Panc1 (cell line): Measurements from ENCODE around the gene AACS. TPM values are rescaled to one million over a fixed set of nuclear protein-coding genes. Genes with fewer than 3 reads are reported as not detected.

Experiments
- ATAC-seq: fragments of 200-7000 bp; cut with Tn5 transposase; 2 replicates; pipeline ENCODE4 v1.9.1; 2020; ENCODE audit warnings: mild to moderate bottlenecking, moderate library complexity
- BruUV-seq: library from RNA; stranded (reverse); fragments of 400-500 nt; replicated peaks from 2 replicates; lab custom pipeline; 2021; lab: Mats Ljungman, UMichigan
- CTCF ChIA-PET: fragments of 300-600 bp; sonication (Branson Sonifier 250); formaldehyde crosslinking; loops from one replicate; lab custom pipeline; 2022; ENCODE audit warnings: antibody characterized with exemption; lab: Charles Lee
- POLR2A ChIA-PET: fragments of 300-600 bp; sonication (Branson Sonifier 250); formaldehyde crosslinking; loops from one replicate; lab custom pipeline; 2022; ENCODE audit warnings: antibody characterized with exemption; lab: Charles Lee
- DNase-seq: peaks from one replicate; pipeline ENCODE4 v3.0.0-alpha.2; 2010; ENCODE audit warnings: low read depth, low spot score
- H3K27ac ChIP-seq: 2 replicates; pipeline ENCODE4 v1.5.1; 2011; ENCODE audit warnings: mild to moderate bottlenecking, low read length, inconsistent platforms
- H3K27me3 ChIP-seq: fragments of 200-500 bp; sonication (Bioruptor generic); 2 replicates; pipeline ENCODE4 v1.6.0; 2014; ENCODE audit warnings: low read length, inconsistent platforms; ENCODE audit not compliant: control insufficient read depth, insufficient read depth
- H3K36me3 ChIP-seq: fragments of 200-500 bp; sonication (Bioruptor generic); 2 replicates; pipeline ENCODE4 v1.5.1; 2014; ENCODE audit warnings: inconsistent platforms, mild to moderate bottlenecking, low read length, moderate library complexity; ENCODE audit not compliant: control insufficient read depth, insufficient read depth
- H3K4me1 ChIP-seq: 2 replicates; pipeline ENCODE4 v1.5.1; 2011; ENCODE audit warnings: inconsistent platforms, mild to moderate bottlenecking, low read length, moderate library complexity; ENCODE audit not compliant: control insufficient read depth, insufficient read depth
- H3K4me3 ChIP-seq, 2 experiments: 2 replicates each; pipeline ENCODE4 v1.5.1; 2011 to 2012; ENCODE audit warnings: low read depth in 2 of 2, low read length in 2 of 2, mild to moderate bottlenecking in 2 of 2, inconsistent platforms in 1 of 2, moderate library complexity in 1 of 2
- H3K9me3 ChIP-seq: fragments of 200-500 bp; sonication (Bioruptor generic); 2 replicates; pipeline ENCODE4 v1.5.1; 2014; ENCODE audit warnings: low read depth, mild to moderate bottlenecking, inconsistent platforms, low read length, moderate library complexity; ENCODE audit not compliant: control insufficient read depth, insufficient read depth
- POLR2AphosphoS5 ChIP-seq: IDR thresholded peaks from 2 replicates; pipeline ENCODE4 v1.6.1; 2012; ENCODE audit warnings: mild to moderate bottlenecking, low read depth, low read length, moderate library complexity
- REST ChIP-seq, 2 experiments: IDR thresholded peaks; 2 replicates each; pipeline ENCODE4 v1.6.1; 2011 to 2012; ENCODE audit warnings: low read depth in 2 of 2, control low read depth in 1 of 2, low read length in 1 of 2, mild to moderate bottlenecking in 1 of 2, moderate library complexity in 1 of 2; ENCODE audit not compliant: insufficient read depth in 1 of 2
- SIN3A ChIP-seq: IDR thresholded peaks from 2 replicates; pipeline ENCODE4 v1.6.1; 2012; ENCODE audit warnings: low read depth, mild to moderate bottlenecking, low read length, moderate library complexity, borderline replicate concordance; ENCODE audit not compliant: insufficient read depth
- TCF7L2 ChIP-seq: IDR thresholded peaks from 2 replicates; pipeline ENCODE4 v1.6.1; 2011; ENCODE audit warnings: mild to moderate bottlenecking, low read depth, low read length, inconsistent platforms
- in situ Hi-C: cut with HindIII; loops from 2 replicates; pipeline ENCODE4 v1.10.0; 2016; ENCODE audit warnings: low sequenced_read_pairs, low pct_unique_long_range_greater_than_20kb
- intact Hi-C: fragments of 100-400 bp; cut with micrococcal nuclease; formaldehyde crosslinking; loops from one replicate; pipeline ENCODE4 v1.10.0; 2022; ENCODE audit not compliant: unreplicated experiment
- total RNA-seq: library from RNA; stranded (reverse); gene quantifications from one replicate; pipeline ENCODE4 v1.2.1, GENCODE V29; 2021; ENCODE audit not compliant: unreplicated experiment
- TF ChIP-seq, protein P1 (sequence below): fragments of 450-650 bp; IDR thresholded peaks from 2 replicates; pipeline ENCODE4 v1.5.1; 2017; ENCODE audit warnings: mild to moderate bottlenecking

The AACS gene
- total RNA-seq, 1 experiment from 2014 or later: 34.7 TPM

DNA sequence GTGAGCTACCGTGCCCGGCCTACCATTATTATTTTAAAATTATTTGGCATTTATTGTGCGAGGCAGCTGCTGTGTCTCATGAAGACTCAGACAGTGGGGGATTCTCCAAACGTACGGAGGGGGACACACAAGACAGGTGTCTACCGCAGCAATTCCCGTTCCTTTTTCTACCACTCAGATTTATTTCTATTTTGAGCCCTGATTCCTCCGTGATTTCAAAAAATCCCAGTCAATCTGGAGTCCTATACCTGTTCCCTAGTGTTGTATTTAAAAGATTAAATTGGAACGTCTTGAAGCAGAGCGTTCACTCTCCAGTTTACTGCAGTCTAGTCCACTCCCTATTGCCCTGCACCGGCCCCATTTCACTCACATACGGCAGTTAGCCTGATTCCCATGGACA is 97.9 kb downstream of the AACS start:
- no peak for ATAC-seq

DNA sequence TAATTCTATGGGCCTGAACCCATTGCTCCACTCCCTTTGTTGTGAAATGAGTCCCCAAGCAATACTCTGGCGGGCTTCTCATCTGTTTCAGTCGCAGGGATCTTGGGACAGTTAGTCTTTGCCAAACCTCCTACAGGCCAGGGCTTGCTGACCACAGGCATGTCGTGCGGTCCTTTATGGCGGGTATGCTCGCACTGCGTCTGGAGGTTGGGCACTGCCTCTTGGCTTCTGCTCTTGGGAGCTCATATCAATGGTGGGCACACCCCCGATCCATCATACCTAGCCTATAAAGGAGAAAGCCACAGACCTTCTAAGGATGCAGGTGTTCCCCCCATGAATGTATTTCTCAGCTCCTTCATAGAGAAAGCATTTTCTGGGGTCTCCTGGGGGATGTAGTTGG is 99.3 kb downstream of the AACS start:
- Histone ChIP-seq H3K27me3 (no peaks in the 10 kb centered on the region), H3K36me3 (no peaks in the 10 kb centered on the region), H3K4me3 (no peak overlapping the region), H3K4me1 (no peaks in the 10 kb centered on the region), H3K27ac (no peak overlapping the region), H3K9me3 (no peaks in the 10 kb centered on the region)
- in situ Hi-C loops: no loop called here
- DNase-seq (no peak), ATAC-seq (no peak)
- ChIA-PET CTCF (no interaction called here), POLR2A (no interaction called here)
- no TSS peak for BruUV-seq
- intact Hi-C loops: no loop called here
- TF ChIP-seq TCF7L2 (no peak), REST (IDR thresholded peaks at IDR 0.05; ENCODE audit: insufficient read depth in 1 of 2, low read depth in 2 of 2, low read length in 1 of 2) (no peak)

More for the DNA sequence above, 97.9 kb downstream of the AACS start:
- ChIA-PET POLR2A (no interaction called here), CTCF (interaction anchor here (0.7 kb wide), 1 partner anchor 11 kb away, joined by 5 read pairs; no protein-coding TSS in a partner anchor)
- TF ChIP-seq SIN3A: no peak
- Histone ChIP-seq H3K36me3 (no peaks in the 10 kb centered on the region), H3K27me3 (no peaks in the 10 kb centered on the region), H3K9me3 (no peaks in the 10 kb centered on the region), H3K27ac (no peak overlapping the region), H3K4me1 (no peaks in the 10 kb centered on the region), H3K4me3 (no peak overlapping the region)
- DNase-seq: no peak
- in situ Hi-C loops (no loop called here), intact Hi-C loops (no loop called here)
- BruUV-seq: no TSS peak

DNA sequence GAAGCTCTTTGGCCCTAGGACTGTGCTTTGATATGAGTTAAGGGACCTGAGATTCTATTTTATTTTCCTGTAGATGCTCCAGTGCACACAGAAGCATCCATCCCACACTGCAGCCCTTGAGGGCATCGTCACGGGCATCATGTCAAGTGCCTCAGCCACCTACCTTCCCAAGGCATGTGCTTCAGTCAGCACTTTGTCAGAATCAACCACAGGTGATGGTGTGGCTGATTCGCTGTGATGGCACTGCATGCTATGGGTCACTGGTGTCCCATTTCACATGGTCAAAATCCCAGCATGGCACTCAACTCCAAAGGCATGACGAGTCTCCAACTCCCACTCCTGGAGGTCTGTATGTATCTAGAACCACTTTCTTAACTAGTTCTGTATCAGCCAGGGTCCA is 100.8 kb downstream of the AACS start:
- DNase-seq (no peak), ATAC-seq (no peak)
- Histone ChIP-seq H3K27me3 (no peaks in the 10 kb centered on the region), H3K4me1 (no peaks in the 10 kb centered on the region), H3K27ac (no peak overlapping the region), H3K9me3 (no peaks in the 10 kb centered on the region), H3K36me3 (no peaks in the 10 kb centered on the region), H3K4me3 (no peak overlapping the region)
- intact Hi-C loops (no loop called here), in situ Hi-C loops (no loop called here)
- no TSS peak for BruUV-seq
- no peak for TF ChIP-seq POLR2AphosphoS5
- TF ChIP-seq, protein P1, sequence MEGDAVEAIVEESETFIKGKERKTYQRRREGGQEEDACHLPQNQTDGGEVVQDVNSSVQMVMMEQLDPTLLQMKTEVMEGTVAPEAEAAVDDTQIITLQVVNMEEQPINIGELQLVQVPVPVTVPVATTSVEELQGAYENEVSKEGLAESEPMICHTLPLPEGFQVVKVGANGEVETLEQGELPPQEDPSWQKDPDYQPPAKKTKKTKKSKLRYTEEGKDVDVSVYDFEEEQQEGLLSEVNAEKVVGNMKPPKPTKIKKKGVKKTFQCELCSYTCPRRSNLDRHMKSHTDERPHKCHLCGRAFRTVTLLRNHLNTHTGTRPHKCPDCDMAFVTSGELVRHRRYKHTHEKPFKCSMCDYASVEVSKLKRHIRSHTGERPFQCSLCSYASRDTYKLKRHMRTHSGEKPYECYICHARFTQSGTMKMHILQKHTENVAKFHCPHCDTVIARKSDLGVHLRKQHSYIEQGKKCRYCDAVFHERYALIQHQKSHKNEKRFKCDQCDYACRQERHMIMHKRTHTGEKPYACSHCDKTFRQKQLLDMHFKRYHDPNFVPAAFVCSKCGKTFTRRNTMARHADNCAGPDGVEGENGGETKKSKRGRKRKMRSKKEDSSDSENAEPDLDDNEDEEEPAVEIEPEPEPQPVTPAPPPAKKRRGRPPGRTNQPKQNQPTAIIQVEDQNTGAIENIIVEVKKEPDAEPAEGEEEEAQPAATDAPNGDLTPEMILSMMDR: no peak
- TF ChIP-seq TCF7L2: no peak
- no peak for TF ChIP-seq REST (IDR thresholded peaks at IDR 0.05; ENCODE audit: insufficient read depth in 1 of 2, low read depth in 2 of 2, low read length in 1 of 2)
- TF ChIP-seq SIN3A: no peak
- ChIA-PET CTCF (no interaction called here), POLR2A (no interaction called here)
